Neural cell (in vitro differentiated cells): ENCODE data around the gene ZNF784. TPM values are rescaled to one million over a fixed set of nuclear protein-coding genes. Genes with fewer than 3 reads are reported as not detected.

Source experiments
- H2AFZ ChIP-seq: fragments of 200-600, 300-800 bp; sonication (generic), shearing (Covaris generic); 2 replicates; pipeline ENCODE4 v1.6.0; 2014; ENCODE audit warnings: low read depth, mild to moderate bottlenecking, antibody characterized with exemption, low read length, moderate library complexity
- H3F3A ChIP-seq: fragments of 200-600 bp; shearing (Covaris generic); 2 replicates; pipeline ENCODE4 v1.6.1; 2016; ENCODE audit warnings: mild to moderate bottlenecking, moderate library complexity, mixed read lengths, antibody characterized with exemption, low read length; ENCODE audit not compliant: insufficient read depth, poor library complexity, severe bottlenecking
- H3K27ac ChIP-seq: fragments of 200-600, 300-800 bp; sonication (generic), shearing (Covaris generic); 2 replicates; pipeline ENCODE4 v1.5.1; 2014; ENCODE audit warnings: mild to moderate bottlenecking, low read length, moderate library complexity
- H3K27me3 ChIP-seq: fragments of 300-800, 200-600 bp; sonication (generic), shearing (Covaris generic); 2 replicates; pipeline ENCODE4 v1.6.0; 2014; ENCODE audit warnings: mild to moderate bottlenecking, low read depth, low read length, moderate library complexity; ENCODE audit not compliant: insufficient read depth
- H3K36me3 ChIP-seq: fragments of 300-800, 200-600 bp; sonication (generic), shearing (Covaris generic); 2 replicates; pipeline ENCODE4 v1.5.1; 2014; ENCODE audit warnings: mild to moderate bottlenecking, antibody characterized with exemption, low read length, moderate library complexity; ENCODE audit not compliant: insufficient read depth
- H3K4me2 ChIP-seq: fragments of 300-800, 200-600 bp; sonication (generic), shearing (Covaris generic); 2 replicates; pipeline ENCODE4 v1.6.0; 2014; ENCODE audit warnings: mild to moderate bottlenecking, low read length
- H3K4me3 ChIP-seq: fragments of 300-800, 200-600 bp; sonication (generic), shearing (Covaris generic); 2 replicates; pipeline ENCODE4 v1.5.1; 2014; ENCODE audit warnings: mild to moderate bottlenecking, low read length, moderate library complexity
- H3K79me2 ChIP-seq: fragments of 200-600 bp; shearing (Covaris generic); replicated peaks from 2 replicates; pipeline ENCODE4 v1.6.0; 2014; ENCODE audit warnings: mild to moderate bottlenecking, low read length, moderate library complexity; ENCODE audit not compliant: insufficient read depth
- H3K9ac ChIP-seq: fragments of 300-800, 200-600 bp; sonication (generic), shearing (Covaris generic); 2 replicates; pipeline ENCODE4 v1.6.1; 2016; ENCODE audit warnings: mild to moderate bottlenecking, low read length, mixed read lengths
- H3K9me2 ChIP-seq: fragments of 200-600 bp; shearing (Covaris generic); 2 replicates; pipeline ENCODE4 v1.6.1; 2016; ENCODE audit warnings: mild to moderate bottlenecking, low read length, mixed read lengths; ENCODE audit not compliant: insufficient read depth
- H3K9me3 ChIP-seq: fragments of 200-600, 300-800 bp; sonication (generic), shearing (Covaris generic); 2 replicates; pipeline ENCODE4 v1.6.1; 2016; ENCODE audit warnings: mild to moderate bottlenecking, mixed run types, low read length, moderate library complexity, mixed read lengths
- H4K20me1 ChIP-seq: fragments of 200-600 bp; shearing (Covaris generic); 2 replicates; pipeline ENCODE4 v1.6.1; 2016; ENCODE audit warnings: mild to moderate bottlenecking, mixed run types; ENCODE audit not compliant: insufficient read depth
- EP300 ChIP-seq: fragments of 450-650 bp; conservative IDR thresholded peaks from 2 replicates; pipeline ENCODE4 v1.6.1; 2014; ENCODE audit warnings: antibody characterized with exemption, mild to moderate bottlenecking, moderate library complexity; ENCODE audit not compliant: poor library complexity, severe bottlenecking
- EZH2 ChIP-seq: fragments of 200-600, 300-800 bp; shearing (Covaris generic), sonication (generic); IDR thresholded peaks from 2 replicates; pipeline ENCODE4 v1.6.1; 2014; ENCODE audit warnings: antibody characterized with exemption, low read length, borderline replicate concordance, mild to moderate bottlenecking; ENCODE audit not compliant: insufficient read depth, poor library complexity, severe bottlenecking
- MXI1 ChIP-seq: fragments of 450-650 bp; conservative IDR thresholded peaks from 2 replicates; pipeline ENCODE4 v1.6.1; 2014; ENCODE audit warnings: antibody characterized with exemption, mild to moderate bottlenecking; ENCODE audit not compliant: poor library complexity, severe bottlenecking
- POLR2AphosphoS5 ChIP-seq: IDR thresholded peaks from 2 replicates; pipeline ENCODE4 v1.6.1; 2012
- RAD21 ChIP-seq: fragments of 450-650 bp; conservative IDR thresholded peaks from 2 replicates; pipeline ENCODE4 v1.6.1; 2014; ENCODE audit warnings: antibody characterized with exemption, mild to moderate bottlenecking, moderate library complexity
- SMC3 ChIP-seq: fragments of 450-650 bp; conservative IDR thresholded peaks from 2 replicates; pipeline ENCODE4 v1.6.1; 2014; ENCODE audit warnings: antibody characterized with exemption, mild to moderate bottlenecking, moderate library complexity; ENCODE audit not compliant: poor library complexity
- TAF1 ChIP-seq: IDR thresholded peaks from 2 replicates; pipeline ENCODE4 v1.6.1; 2012; ENCODE audit warnings: low read depth
- polyA plus RNA-seq: library from polyadenylated mRNA; depleted of rRNA; stranded (reverse); fragments of >200 nt; gene quantifications from 2 replicates; pipeline ENCODE4 v1.2.3, GENCODE V29; 2014
- TF ChIP-seq, protein P1 (sequence below): IDR thresholded peaks from 2 replicates; pipeline ENCODE4 v1.6.1; 2012; ENCODE audit warnings: borderline replicate concordance
- TF ChIP-seq, protein P2 (sequence below): fragments of 450-650 bp; IDR thresholded peaks from 2 replicates; pipeline ENCODE4 v1.5.1; 2014; ENCODE audit warnings: antibody characterized with exemption, mild to moderate bottlenecking, moderate library complexity; ENCODE audit not compliant: poor library complexity, severe bottlenecking

Gene ZNF784
- polyA plus RNA-seq, 1 donor from 2014 or later = 10.3 TPM

DNA sequence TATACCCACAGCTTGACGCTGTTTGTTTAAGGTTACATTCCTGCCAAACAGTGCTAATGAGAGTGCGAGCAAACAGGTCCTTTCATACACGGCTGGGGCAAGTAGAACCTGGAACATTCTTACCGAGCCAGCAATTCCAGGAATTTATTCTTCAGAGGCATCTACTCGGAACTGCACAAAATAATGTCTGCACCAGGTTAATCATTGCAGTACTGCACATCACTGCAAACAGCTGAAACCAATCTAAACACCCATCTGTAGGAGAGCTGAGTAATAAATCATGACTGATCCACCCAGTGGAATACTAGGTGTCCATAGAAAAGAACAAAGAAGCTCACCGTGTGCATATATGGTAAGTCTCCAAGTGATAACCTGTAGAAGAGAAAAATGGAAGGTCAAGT, 42.5 kb downstream of the ZNF784 start:
- no peaks in the 10 kb centered on the region for H3K27me3 ChIP-seq
- TF ChIP-seq, protein P1, sequence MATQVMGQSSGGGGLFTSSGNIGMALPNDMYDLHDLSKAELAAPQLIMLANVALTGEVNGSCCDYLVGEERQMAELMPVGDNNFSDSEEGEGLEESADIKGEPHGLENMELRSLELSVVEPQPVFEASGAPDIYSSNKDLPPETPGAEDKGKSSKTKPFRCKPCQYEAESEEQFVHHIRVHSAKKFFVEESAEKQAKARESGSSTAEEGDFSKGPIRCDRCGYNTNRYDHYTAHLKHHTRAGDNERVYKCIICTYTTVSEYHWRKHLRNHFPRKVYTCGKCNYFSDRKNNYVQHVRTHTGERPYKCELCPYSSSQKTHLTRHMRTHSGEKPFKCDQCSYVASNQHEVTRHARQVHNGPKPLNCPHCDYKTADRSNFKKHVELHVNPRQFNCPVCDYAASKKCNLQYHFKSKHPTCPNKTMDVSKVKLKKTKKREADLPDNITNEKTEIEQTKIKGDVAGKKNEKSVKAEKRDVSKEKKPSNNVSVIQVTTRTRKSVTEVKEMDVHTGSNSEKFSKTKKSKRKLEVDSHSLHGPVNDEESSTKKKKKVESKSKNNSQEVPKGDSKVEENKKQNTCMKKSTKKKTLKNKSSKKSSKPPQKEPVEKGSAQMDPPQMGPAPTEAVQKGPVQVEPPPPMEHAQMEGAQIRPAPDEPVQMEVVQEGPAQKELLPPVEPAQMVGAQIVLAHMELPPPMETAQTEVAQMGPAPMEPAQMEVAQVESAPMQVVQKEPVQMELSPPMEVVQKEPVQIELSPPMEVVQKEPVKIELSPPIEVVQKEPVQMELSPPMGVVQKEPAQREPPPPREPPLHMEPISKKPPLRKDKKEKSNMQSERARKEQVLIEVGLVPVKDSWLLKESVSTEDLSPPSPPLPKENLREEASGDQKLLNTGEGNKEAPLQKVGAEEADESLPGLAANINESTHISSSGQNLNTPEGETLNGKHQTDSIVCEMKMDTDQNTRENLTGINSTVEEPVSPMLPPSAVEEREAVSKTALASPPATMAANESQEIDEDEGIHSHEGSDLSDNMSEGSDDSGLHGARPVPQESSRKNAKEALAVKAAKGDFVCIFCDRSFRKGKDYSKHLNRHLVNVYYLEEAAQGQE = no peak
- TF ChIP-seq MXI1 (no peak), POLR2AphosphoS5 (no peak)
- TF ChIP-seq, protein P2, sequence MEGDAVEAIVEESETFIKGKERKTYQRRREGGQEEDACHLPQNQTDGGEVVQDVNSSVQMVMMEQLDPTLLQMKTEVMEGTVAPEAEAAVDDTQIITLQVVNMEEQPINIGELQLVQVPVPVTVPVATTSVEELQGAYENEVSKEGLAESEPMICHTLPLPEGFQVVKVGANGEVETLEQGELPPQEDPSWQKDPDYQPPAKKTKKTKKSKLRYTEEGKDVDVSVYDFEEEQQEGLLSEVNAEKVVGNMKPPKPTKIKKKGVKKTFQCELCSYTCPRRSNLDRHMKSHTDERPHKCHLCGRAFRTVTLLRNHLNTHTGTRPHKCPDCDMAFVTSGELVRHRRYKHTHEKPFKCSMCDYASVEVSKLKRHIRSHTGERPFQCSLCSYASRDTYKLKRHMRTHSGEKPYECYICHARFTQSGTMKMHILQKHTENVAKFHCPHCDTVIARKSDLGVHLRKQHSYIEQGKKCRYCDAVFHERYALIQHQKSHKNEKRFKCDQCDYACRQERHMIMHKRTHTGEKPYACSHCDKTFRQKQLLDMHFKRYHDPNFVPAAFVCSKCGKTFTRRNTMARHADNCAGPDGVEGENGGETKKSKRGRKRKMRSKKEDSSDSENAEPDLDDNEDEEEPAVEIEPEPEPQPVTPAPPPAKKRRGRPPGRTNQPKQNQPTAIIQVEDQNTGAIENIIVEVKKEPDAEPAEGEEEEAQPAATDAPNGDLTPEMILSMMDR = no peak
- no peaks in the 10 kb centered on the region for H3K9me2 ChIP-seq
- no peaks in the 10 kb centered on the region for H3K36me3 ChIP-seq
- peaks cover 21% of the 10 kb centered on the region for H3K79me2 ChIP-seq
- H3K27ac ChIP-seq = no peak overlapping the region
- no peak overlapping the region for H3K4me3 ChIP-seq
- no peak overlapping the region for H3K9ac ChIP-seq
- no peaks in the 10 kb centered on the region for H3F3A ChIP-seq
- H3K4me2 ChIP-seq = no peak overlapping the region
- H2AFZ ChIP-seq = no peak overlapping the region
- no peaks in the 10 kb centered on the region for H4K20me1 ChIP-seq
- H3K9me3 ChIP-seq = no peaks in the 10 kb centered on the region

DNA sequence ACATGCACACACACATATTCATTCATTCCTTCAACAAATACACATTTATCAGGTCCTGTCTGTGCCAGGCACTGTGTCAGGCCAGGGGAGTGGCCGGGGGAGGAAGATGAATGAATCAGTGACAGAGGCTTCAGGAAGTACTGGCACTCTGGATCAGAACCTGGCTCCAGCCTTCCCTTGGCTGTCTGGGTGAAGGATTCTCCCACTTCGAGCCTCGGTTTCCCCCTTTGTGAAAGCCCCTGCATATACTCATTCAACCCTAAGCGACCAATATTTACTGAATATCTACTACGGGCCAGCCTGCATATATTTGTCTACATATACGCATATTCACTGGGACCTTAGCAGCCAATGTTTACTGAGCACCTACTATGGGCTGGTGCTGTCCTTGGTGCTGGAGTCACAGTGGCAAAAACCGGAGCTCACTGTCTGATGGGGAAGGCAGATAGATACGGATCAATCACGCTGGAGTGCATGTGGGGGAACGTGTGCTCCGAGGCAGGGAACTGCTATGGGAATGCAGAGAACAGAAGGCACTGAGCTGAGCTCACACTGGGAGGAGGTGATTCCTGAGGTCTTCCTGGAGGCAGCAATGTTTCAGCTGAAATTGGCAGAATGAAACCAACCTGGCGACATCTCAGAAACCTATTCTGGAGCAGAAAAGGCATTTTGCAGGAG, 43.1 kb downstream of the ZNF784 start:
- peak overlapping the region; percentile 98 for H3K9ac ChIP-seq
- peak overlapping the region; percentile 48 for H3K4me2 ChIP-seq
- H2AFZ ChIP-seq = peak overlapping the region; percentile 61
- H3K79me2 ChIP-seq = peaks cover 21% of the 10 kb centered on the region
- H3K27me3 ChIP-seq = no peaks in the 10 kb centered on the region
- H3K9me3 ChIP-seq = no peaks in the 10 kb centered on the region
- no peaks in the 10 kb centered on the region for H4K20me1 ChIP-seq
- H3F3A ChIP-seq = no peaks in the 10 kb centered on the region
- TF ChIP-seq RAD21 (no peak), EZH2 (no peak), POLR2AphosphoS5 (no peak), SMC3 (no peak)
- no peaks in the 10 kb centered on the region for H3K36me3 ChIP-seq
- H3K27ac ChIP-seq = peak overlapping the region; percentile 81
- no peaks in the 10 kb centered on the region for H3K9me2 ChIP-seq
- H3K4me3 ChIP-seq = peak overlapping the region; percentile 94

DNA sequence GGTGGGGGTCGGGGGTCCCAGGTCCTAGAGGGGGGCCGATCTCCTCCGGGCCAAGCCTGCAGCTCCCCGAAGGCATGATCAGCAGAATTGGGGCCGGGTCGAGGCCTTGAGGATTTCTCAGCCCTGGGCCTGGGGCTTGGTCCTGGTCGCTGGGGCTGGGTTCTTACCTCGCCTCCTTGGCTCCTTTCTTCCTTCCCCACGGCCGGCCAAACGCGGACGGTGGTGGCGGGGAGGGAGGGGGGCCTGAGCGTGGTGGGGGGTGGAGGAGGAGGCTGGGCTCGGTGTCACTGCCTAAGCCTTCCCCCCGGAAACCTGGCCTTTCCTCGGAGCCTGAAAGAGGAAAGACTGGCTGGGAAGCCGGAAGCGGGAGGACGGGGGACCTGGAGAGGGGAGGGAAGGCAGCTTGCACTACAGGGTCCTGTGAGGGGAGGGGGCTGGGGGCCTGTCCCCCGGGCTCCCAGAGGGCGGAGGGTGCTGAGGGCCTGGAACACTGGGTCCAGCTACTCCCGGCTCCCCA, 43.7 kb downstream of the ZNF784 start, which contains the start of gene ZNF579:
TSS of gene ZNF579 (minus strand) at position 221 of the 517 bp plus-strand sequence. CDS start 1,209 bp downstream, outside the sequence.
- H2AFZ ChIP-seq = peak within 1 kb of the TSS; percentile 61

More for the DNA sequence above, 43.7 kb downstream of the ZNF784 start, which contains the start of gene ZNF579:
- no peaks in the 10 kb centered on the region for H3K9me3 ChIP-seq
- H4K20me1 ChIP-seq = no peaks in the 10 kb centered on the region
- H3K4me2 ChIP-seq = peak within 1 kb of the TSS; percentile 99
- TF ChIP-seq EZH2 (no peak), SMC3 (peak; percentile 4), MXI1 (peak; percentile 39), EP300 (no peak), TAF1 (no peak), POLR2AphosphoS5 (peak; percentile 74), RAD21 (no peak)
- TF ChIP-seq, protein P1 = peak; percentile 4
- TF ChIP-seq, protein P2 = no peak
- peaks cover 21% of the 10 kb centered on the region for H3K79me2 ChIP-seq
- no peaks in the 10 kb centered on the region for H3K27me3 ChIP-seq
- H3K27ac ChIP-seq = peak within 1 kb of the TSS; percentile 81
- no peaks in the 10 kb centered on the region for H3K36me3 ChIP-seq
- peak within 1 kb of the TSS; percentile 98 for H3K9ac ChIP-seq
- no peaks in the 10 kb centered on the region for H3K9me2 ChIP-seq
- H3K4me3 ChIP-seq = peak within 1 kb of the TSS; percentile 94
- no peaks in the 10 kb centered on the region for H3F3A ChIP-seq
